ENCODE data around the gene TTYH3. TPM values are rescaled to one million over a fixed set of nuclear protein-coding genes. Genes with fewer than 3 reads are reported as not detected.

Gene TTYH3
- total RNA-seq, result 20.7 and 25.4 TPM in 2 replicates

GRCh38 chr7:2631946-2632732 is at the start of gene TTYH3:
Gene TTYH3, plus strand, starts transcription at chr7:2631986. Its CDS starts 170 bp downstream, at chr7:2632156.
- ATAC-seq (ENCODE audit: low read depth), result peak; percentile 13
- ChIA-PET CTCF (no interaction called here), POLR2A (interaction anchor here (0.9 to 2.1 kb wide), 15 partner anchors 9 to 278 kb away, joined by 3 to 25 read pairs (median 6); partner anchors contain the start of genes EIF3B and IQCE)
- Mint-ChIP-seq H3K4me1 (peaks cover 34% of the 10 kb centered on the region), H3K9me3 (no peaks in the 10 kb centered on the region), H3K36me3 (ENCODE audit: low read depth) (no peaks in the 10 kb centered on the region), H3K27me3 (peaks cover 2% of the 10 kb centered on the region), H3K27ac (peak within 1 kb of the TSS; percentile 70), H3K4me3 (peak within 1 kb of the TSS; percentile 87)
- intact Hi-C loops (cut with micrococcal nuclease), result loop anchor here (1.0 to 10.0 kb wide), 8 partner anchors 9 to 397 kb away; partner anchors contain the start of genes BRAT1, CHST12, LFNG and MAD1L1
- DNase-seq, result no peak
- no peak for TF ChIP-seq CTCF (IDR thresholded peaks at IDR 0.05)

GRCh38 chr7:2582006-2582735 is 49.6 kb upstream of the TTYH3 start:
- Mint-ChIP-seq H3K27ac (no peak overlapping the region), H3K27me3 (no peaks in the 10 kb centered on the region), H3K9me3 (no peaks in the 10 kb centered on the region), H3K4me3 (no peak overlapping the region), H3K4me1 (peaks cover 4% of the 10 kb centered on the region), H3K36me3 (ENCODE audit: low read depth) (peaks cover 3% of the 10 kb centered on the region)
- CTCF ChIA-PET, result no interaction called here
- intact Hi-C loops (cut with micrococcal nuclease), result no loop called here
- POLR2A ChIA-PET, result interaction anchor here (0.6 kb wide), 1 partner anchor 14 kb away, joined by 6 read pairs; no protein-coding TSS in a partner anchor
- no peak for DNase-seq
- TF ChIP-seq CTCF (IDR thresholded peaks at IDR 0.05), result no peak
- no peak for ATAC-seq (ENCODE audit: low read depth)

GRCh38 chr7:2583798-2584580 is 47.8 kb upstream of the TTYH3 start:
- intact Hi-C loops (cut with micrococcal nuclease), result no loop called here
- peaks cover 4% of the 10 kb centered on the region for H3K4me1 Mint-ChIP-seq
- H3K4me3 Mint-ChIP-seq, result no peak overlapping the region
- H3K36me3 Mint-ChIP-seq (ENCODE audit: low read depth), result peaks cover 3% of the 10 kb centered on the region
- DNase-seq, result no peak
- ATAC-seq (ENCODE audit: low read depth), result no peak
- CTCF ChIA-PET, result no interaction called here
- H3K27me3 Mint-ChIP-seq, result no peaks in the 10 kb centered on the region
- POLR2A ChIA-PET, result no interaction called here
- no peaks in the 10 kb centered on the region for H3K9me3 Mint-ChIP-seq
- no peak overlapping the region for H3K27ac Mint-ChIP-seq
- TF ChIP-seq CTCF (IDR thresholded peaks at IDR 0.05), result no peak

- Mint-ChIP-seq H3K9me3 (no peaks in the 10 kb centered on the region), H3K36me3 (ENCODE audit: low read depth) (peaks cover 3% of the 10 kb centered on the region), H3K27me3 (no peaks in the 10 kb centered on the region), H3K4me1 (peaks cover 3% of the 10 kb centered on the region), H3K27ac (no peak overlapping the region), H3K4me3 (no peak overlapping the region)
- intact Hi-C loops (cut with micrococcal nuclease), result no loop called here
- no peak for ATAC-seq (ENCODE audit: low read depth)
- ChIA-PET POLR2A (no interaction called here), CTCF (no interaction called here)
- TF ChIP-seq CTCF (IDR thresholded peaks at IDR 0.05), result no peak
- DNase-seq, result no peak
Measured at GRCh38 chr7:2585446-2585845, 46.3 kb upstream of the TTYH3 start.

All from activated B cell treated with CpG ODN at 0.5 μM for 24 hours (primary cell).